GM12801 (cell line): ENCODE data around the gene C1orf52.

Experiments
- TF ChIP-seq, protein P1 (sequence below): IDR thresholded peaks from one replicate; pipeline ENCODE4 v1.5.1; 2011; ENCODE audit warnings: control low read depth; ENCODE audit not compliant: insufficient read length; ENCODE audit errors: extremely low read depth

C1orf52 gene

GRCh38 chr1:85200463-85201339 lies 58.8 kb downstream of the C1orf52 start, which contains the start of gene SYDE2:
SYDE2 (minus strand) TSS chr1:85201016; CDS start chr1:85200996, 20 bp downstream.
- TF ChIP-seq, protein P1, sequence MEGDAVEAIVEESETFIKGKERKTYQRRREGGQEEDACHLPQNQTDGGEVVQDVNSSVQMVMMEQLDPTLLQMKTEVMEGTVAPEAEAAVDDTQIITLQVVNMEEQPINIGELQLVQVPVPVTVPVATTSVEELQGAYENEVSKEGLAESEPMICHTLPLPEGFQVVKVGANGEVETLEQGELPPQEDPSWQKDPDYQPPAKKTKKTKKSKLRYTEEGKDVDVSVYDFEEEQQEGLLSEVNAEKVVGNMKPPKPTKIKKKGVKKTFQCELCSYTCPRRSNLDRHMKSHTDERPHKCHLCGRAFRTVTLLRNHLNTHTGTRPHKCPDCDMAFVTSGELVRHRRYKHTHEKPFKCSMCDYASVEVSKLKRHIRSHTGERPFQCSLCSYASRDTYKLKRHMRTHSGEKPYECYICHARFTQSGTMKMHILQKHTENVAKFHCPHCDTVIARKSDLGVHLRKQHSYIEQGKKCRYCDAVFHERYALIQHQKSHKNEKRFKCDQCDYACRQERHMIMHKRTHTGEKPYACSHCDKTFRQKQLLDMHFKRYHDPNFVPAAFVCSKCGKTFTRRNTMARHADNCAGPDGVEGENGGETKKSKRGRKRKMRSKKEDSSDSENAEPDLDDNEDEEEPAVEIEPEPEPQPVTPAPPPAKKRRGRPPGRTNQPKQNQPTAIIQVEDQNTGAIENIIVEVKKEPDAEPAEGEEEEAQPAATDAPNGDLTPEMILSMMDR, result no peak
